Measurements from ENCODE around the gene TLE2.
"Not testable (repeated sequence)": the region's sequence is repeated elsewhere in the genome, so short reads cannot be mapped to it uniquely, and the experiment has no call there.

Gene TLE2

GRCh38 chr19:2982561-2982960 is 46.5 kb downstream of the TLE2 start:
- no peak for DNase-seq

- no peak for DNase-seq
These were observed 47.2 kb downstream of the TLE2 start for GRCh38 chr19:2981898-2982297.

- DNase-seq = no peak
These were observed 50.3 kb downstream of the TLE2 start for GRCh38 chr19:2978772-2979171.

GRCh38 chr19:2978166-2978767 is 50.8 kb downstream of the TLE2 start:
- no peak for DNase-seq

- no peak for DNase-seq
These were observed 51.3 kb downstream of the TLE2 start for GRCh38 chr19:2977746-2978138.

GRCh38 chr19:2977001-2977745 is 51.9 kb downstream of the TLE2 start, which contains the start of gene TLE6:
Gene TLE6, plus strand, starts transcription at chr19:2977564. Its CDS starts 670 bp downstream, at chr19:2978234.
- DNase-seq = peak; percentile 97

GRCh38 chr19:2976609-2977000 is 52.5 kb downstream of the TLE2 start:
- no peak for DNase-seq

GRCh38 chr19:2974342-2975041 is 54.6 kb downstream of the TLE2 start:
- no peak for DNase-seq

GRCh38 chr19:2973229-2973628 is 55.9 kb downstream of the TLE2 start:
- DNase-seq = no peak

- no peak for DNase-seq
These were observed 58.8 kb downstream of the TLE2 start for GRCh38 chr19:2970201-2970835.

GRCh38 chr19:2969104-2969504 is 60.0 kb downstream of the TLE2 start:
- DNase-seq = no peak

GRCh38 chr19:2967972-2968371 is 61.1 kb downstream of the TLE2 start:
- DNase-seq = no peak

- no peak for DNase-seq
These were observed 64.2 kb downstream of the TLE2 start for GRCh38 chr19:2964874-2965273.

- not testable (repeated sequence) for DNase-seq
These were observed 65.4 kb downstream of the TLE2 start for GRCh38 chr19:2963631-2964030.

GRCh38 chr19:2963122-2963521 is 66.0 kb downstream of the TLE2 start:
- no peak for DNase-seq

GRCh38 chr19:2962018-2962670 is 66.9 kb downstream of the TLE2 start:
- DNase-seq = peak; percentile 8

- DNase-seq = no peak
These were observed 69.0 kb downstream of the TLE2 start for GRCh38 chr19:2960120-2960519.

- no peak for DNase-seq
These were observed 71.9 kb downstream of the TLE2 start for GRCh38 chr19:2957160-2957559.

- no peak for DNase-seq
These were observed 76.1 kb downstream of the TLE2 start for GRCh38 chr19:2952953-2953481.

- peak; percentile 99 for DNase-seq
These were observed 78.6 kb downstream of the TLE2 start for GRCh38 chr19:2950286-2951124.

- no peak for DNase-seq
These were observed 79.2 kb downstream of the TLE2 start for GRCh38 chr19:2949939-2950285.

Measured in NK-92 treated with Interleukin-12 subunit alpha and Interleukin-12 subunit beta, amount 100 ng/mL, for 24 hours (cell line).